Posterior cingulate gyrus (tissue), 11 donors: ENCODE measurements around the gene LSMEM2.
A peak's percentile ranks its signal among the peaks of the same experiment; 100 is the strongest.
"Not testable (repeated sequence)": the region's sequence is repeated elsewhere in the genome, so short reads cannot be mapped to it uniquely, and the experiment has no call there.

Experiments
- DNase-seq, 10 donors: peaks; one replicate each; pipeline versions ENCODE4 v3.0.0 to v3.0.0-alpha.2; 2020 to 2021; ENCODE audit warnings: mixed read lengths in 3 of 10
- intact Hi-C: fragments of 100-400 bp; cut with DNase I; formaldehyde crosslinking; loops from one replicate; pipeline ENCODE4 v1.15.1; 2023

LSMEM2 gene

DNA sequence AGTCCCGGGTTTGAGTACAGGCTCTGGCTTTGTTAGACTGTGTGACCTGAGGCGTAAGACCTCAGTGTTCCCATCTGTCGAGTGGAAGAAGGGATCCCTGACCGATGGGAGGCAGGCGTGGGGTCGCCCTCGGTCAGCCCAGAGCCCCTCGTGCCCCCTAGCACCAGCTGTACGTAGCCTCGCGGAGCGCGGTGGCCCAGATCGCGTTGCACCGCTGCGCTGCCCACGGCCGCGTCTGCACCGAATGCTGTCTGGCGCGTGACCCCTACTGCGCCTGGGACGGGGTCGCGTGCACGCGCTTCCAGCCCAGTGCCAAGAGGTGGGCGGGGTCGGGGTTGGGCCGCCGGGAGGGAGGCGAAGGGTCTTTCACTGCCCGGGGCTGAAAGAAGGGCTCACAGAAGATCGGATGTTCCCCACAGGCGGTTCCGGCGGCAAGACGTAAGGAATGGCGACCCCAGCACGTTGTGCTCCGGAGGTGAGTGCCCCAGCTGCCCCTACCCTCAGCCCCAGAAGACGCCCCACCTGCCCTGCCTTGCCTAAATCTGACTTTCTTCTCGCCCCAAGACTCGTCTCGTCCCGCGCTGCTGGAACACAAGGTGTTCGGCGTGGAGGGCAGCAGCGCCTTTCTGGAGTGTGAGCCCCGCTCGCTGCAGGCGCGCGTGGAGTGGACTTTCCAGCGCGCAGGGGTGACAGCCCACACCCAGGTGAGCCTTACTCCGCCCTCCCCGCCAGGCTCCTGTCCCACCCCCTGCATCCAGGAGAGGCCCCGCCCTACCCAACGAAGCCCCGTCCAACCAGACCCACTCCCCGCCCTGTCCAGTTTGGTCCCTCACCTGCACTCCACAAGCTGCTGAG lies 3.5 kb upstream of the LSMEM2 start:
- no peak for DNase-seq
- intact Hi-C loops = loop anchor here (10.0 kb wide), 1 partner anchor 49 kb away; the partner anchor contains the start of genes HYAL2 and TUSC2

DNA sequence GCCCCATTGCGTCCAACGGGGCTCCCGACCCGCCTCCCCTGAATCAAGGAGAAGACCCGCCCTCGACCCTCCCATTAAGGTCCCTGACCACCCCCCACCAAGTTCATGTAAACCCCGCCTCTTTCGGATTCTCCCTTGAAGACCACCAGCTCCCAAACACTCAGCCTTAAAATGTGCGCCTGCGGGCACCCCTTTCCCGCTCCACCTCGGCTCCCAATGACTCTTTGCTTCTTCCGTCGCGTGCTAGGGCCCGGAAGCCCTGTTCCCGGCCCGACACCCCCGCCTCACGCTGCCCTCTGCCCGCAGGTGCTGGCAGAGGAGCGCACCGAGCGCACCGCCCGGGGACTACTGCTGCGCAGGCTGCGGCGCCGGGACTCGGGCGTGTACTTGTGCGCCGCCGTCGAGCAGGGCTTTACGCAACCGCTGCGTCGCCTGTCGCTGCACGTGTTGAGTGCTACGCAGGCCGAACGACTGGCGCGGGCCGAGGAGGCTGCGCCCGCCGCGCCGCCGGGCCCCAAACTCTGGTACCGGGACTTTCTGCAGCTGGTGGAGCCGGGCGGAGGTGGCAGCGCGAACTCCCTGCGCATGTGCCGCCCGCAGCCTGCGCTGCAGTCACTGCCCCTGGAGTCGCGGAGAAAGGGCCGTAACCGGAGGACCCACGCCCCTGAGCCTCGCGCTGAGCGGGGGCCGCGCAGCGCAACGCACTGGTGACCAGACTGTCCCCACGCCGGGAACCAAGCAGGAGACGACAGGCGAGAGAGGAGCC lies 2.7 kb upstream of the LSMEM2 start:
- intact Hi-C loops = loop anchor here (10.0 kb wide), 1 partner anchor 49 kb away; the partner anchor contains the start of genes HYAL2 and TUSC2
- DNase-seq = no peak

DNA sequence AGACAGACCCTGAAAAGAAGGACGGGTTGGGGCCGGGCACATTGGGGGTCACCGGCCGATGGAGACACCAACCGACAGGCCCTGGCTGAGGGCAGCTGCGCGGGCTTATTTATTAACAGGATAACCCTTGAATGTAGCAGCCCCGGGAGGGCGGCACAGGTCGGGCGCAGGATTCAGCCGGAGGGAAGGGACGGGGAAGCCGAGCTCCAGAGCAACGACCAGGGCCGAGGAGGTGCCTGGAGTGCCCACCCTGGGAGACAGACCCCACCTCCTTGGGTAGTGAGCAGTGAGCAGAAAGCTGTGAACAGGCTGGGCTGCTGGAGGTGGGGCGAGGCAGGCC lies 2.2 kb upstream of the LSMEM2 start:
- DNase-seq = no peak

DNA sequence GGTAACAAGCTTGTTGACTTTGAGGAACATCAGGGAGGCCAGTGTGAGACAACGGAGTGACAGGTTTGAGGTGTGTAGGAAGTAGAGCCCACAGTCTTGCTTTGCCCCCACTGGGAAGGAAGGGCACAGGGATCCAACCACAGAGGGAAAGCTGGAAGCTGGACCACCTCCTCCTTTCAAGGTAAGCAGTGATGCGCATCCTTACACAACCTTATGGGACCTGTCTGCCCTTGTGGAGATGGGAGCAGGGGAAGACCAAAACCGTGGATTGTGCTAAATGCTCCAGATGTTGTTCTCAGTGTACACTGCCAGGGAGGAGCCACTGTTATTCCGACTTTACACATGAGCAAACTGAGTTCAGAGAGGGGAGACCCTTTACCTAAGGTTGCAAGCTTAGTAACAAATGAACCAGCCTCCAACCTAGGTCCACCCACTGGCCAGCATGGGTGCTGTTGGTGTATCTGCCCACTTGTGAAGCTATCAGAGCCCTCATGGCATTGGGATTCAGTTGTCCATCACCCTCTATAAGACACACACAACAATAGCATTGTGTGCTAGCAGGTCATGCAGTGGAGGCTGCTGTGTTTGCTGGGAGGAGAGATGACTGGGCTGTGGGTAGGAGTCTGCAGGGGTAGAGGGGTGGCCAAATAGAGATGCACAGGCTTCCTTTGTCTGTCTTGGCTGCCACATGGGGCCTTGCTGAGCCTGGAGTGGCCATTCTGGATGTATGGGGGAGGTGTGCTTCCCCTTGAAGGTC lies 586 bp upstream of the LSMEM2 start:
- intact Hi-C loops = loop anchor here (10.0 kb wide), 1 partner anchor 46 kb away; the partner anchor contains the start of genes HYAL2 and TUSC2
- DNase-seq = peak in 2 of 10 donors; percentile 27 to 92

More for the DNA sequence above, 2.2 kb upstream of the LSMEM2 start:
- intact Hi-C loops = loop anchor here (10.0 kb wide), 1 partner anchor 48 kb away; the partner anchor contains the start of genes HYAL2 and TUSC2

DNA sequence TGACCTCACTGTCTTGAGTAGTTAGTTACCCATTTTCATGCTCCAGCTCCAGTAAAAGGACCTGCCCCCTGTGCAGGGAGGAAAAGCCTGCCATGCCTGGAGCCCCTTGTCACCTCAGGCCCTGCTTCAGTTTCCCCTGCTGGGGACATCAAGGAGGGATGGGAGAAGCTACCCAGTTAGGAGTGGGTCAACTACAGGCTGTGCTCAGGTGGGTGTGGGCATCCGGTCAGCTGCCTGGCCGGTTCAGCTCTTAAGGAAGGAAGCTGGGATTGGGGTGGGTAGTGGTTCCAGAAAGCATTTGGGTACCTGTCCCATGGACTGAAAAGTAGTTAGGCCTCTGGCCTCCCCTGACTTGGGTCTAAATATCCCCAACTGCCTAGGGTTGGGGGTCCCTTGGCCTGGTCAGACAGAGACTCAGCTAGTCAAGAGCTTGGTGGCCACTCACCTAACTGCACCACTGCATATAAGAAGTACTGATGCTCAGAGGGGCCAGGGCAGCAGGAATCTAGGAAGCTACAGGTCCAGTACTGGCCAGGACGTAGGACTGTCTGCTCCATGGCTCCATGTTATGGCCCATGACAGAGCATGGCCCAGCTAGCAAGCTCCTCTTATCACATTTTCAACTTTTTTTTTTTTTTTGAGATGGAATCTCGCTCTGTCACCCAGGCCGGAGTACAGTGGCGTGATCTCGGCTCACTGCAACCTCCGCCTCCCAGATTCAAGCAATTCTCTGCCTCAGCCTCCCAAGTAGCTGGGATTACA lies 549 bp downstream of the LSMEM2 start:
- no peak for DNase-seq
- intact Hi-C loops = loop anchor here (10.0 kb wide), 1 partner anchor 45 kb away; the partner anchor contains the start of genes HYAL2 and TUSC2

DNA sequence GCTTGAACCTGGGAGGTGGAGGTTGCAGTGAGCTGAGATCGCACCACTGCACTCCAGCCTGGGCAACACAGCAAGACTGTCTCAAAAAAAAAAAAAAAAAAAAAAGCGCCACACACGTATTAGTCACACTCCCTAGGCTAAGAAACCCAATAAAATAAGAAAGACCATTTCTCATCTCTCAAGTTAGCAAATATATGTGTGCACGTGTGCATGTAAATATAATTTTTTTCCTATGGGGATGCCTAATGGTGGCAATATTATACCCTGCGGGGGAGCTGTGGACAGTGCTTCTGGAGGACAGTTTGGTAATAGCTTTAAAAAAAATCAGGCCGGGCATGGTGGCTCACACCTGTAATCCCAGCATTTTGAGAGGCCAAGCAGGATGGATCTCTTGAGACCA lies 5.2 kb downstream of the LSMEM2 start:
- intact Hi-C loops, DNase-seq: not testable (repeated sequence)

DNA sequence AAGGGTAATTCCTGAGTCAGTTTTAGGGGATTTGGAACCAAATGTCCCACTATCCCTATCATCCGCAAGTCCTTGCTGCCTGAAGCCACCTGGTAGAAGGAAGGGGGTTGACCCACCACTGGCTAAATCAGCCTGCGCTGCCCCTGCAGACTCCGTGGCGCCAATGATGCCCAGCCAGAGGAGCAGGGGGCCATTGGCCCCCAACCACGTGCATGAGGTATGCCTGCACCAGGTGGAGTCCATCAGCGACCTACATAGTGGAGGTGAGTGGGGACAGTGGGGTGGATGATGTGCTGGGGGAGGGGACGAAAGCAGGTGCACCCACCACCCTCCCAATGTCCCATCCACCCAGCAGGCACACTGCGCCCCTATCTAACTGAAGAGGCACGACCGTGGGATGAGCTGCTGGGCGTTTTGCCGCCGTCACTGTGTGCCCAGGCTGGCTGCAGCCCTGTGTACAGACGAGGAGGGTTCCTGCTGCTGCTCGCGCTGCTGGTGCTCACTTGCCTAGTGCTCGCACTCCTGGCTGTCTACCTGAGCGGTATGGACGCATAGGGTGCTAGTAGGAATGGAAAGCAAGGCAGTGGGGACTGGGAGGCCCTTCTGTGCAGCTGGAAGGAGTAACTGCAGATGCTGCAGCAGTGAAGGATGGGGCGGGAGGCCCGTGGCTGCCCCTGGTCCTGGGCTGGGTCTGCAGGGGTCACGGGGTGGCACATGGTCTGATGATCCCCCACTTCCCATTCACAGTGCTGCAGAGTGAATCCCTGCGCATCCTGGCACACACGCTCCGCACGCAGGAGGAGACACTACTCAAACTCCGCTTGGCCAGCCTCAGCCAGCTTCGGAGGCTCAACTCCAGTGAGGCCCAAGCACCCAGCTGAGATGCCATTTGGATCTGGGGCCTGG lies 7.7 kb downstream of the LSMEM2 start:
- intact Hi-C loops = no loop called here
- no peak for DNase-seq

DNA sequence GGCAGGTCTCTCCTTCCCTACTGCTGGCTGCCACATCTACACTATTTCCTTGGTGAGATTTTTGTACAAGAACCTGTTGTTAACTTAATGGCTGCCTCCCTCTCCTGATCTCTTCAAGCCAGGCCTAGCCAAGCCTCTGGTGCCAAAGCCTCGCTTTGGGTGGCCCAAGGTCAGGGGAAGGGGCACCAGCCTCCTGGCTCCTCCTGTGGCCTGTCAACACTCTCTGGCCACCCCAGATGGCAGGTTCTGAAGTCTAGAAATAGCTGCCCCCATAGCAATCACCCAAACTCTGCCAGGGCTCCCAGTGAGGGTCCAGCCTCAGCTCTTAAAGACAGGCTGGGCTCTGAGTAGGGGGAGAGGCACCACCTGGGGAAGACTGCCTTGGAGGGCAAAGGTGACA lies 8.4 kb downstream of the LSMEM2 start:
- no peak for DNase-seq
- intact Hi-C loops = no loop called here

DNA sequence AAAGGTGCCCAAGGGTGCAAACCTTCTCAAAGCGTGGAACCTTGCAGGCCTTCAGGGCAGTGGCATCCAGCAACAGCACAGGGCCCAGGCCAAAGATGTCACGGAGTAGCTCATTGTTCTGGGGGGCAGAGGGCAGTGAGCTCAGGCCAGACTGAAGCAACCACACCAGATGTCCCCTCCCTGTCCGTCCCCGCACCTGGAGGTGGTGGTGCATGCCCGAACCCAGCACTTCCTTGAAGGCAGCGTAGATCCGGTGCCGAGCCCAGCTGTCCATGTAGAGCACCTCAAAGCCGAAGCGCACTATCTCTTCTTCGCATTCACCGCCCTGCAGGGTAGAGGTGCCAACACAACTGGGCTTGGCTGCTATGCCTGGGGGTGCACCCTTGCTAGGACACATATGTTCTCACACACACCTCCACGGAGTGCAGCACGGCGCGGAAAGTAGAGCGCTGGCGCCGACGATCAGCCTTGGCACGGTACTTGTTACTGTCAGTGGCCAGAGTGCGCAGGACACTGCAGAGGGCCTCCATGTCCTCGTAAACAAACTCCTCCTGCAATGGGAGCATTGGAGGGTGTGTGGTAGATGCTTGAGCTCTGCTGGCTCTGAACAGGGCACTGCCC lies 9.6 kb downstream of the LSMEM2 start:
- intact Hi-C loops = no loop called here
- no peak for DNase-seq

DNA sequence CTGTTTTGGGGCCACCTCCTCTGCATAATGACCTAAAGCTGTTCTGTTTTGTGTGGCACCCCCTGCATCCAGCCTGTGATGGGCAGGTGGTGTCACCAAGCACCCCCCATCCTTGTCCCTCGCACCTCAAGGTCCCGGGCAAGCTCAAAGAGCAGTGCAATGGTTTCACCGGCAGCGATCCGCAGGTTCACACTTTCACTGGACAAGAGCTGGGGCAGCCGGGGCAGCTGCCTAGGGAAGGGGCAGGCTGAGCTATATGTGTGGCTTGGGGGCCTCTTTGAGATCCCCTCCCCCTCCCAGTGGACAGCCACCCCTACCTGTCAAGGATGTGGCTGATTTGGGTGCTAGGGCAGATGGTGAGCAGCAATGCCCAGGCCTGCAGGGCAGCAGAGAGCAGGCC lies 10.2 kb downstream of the LSMEM2 start:
- no peak for DNase-seq
- intact Hi-C loops = no loop called here

DNA sequence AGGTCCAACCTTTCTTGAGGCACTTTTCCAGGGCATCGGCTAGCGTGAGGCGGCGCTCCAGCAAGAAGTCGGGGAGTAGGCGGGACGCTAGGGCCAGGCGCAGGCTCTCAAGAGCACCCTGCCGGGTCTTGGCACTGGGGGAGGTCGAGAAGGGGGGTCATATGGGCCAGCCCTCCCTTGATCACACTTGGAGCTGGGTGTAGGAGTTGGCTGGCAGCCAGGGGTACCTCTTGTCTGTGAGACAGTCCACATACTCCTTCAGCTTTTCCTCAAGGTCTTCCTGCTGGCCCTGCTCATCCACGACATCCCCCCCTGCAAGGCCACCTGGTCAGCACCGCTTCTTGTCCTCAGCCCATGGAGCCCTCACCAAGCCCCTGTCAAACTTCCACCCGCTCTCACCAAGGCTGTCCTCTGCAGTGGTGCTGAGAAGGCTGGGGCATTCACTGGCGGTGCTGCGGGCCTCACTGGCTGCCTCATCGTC lies 11.3 kb downstream of the LSMEM2 start:
- DNase-seq = no peak

DNA sequence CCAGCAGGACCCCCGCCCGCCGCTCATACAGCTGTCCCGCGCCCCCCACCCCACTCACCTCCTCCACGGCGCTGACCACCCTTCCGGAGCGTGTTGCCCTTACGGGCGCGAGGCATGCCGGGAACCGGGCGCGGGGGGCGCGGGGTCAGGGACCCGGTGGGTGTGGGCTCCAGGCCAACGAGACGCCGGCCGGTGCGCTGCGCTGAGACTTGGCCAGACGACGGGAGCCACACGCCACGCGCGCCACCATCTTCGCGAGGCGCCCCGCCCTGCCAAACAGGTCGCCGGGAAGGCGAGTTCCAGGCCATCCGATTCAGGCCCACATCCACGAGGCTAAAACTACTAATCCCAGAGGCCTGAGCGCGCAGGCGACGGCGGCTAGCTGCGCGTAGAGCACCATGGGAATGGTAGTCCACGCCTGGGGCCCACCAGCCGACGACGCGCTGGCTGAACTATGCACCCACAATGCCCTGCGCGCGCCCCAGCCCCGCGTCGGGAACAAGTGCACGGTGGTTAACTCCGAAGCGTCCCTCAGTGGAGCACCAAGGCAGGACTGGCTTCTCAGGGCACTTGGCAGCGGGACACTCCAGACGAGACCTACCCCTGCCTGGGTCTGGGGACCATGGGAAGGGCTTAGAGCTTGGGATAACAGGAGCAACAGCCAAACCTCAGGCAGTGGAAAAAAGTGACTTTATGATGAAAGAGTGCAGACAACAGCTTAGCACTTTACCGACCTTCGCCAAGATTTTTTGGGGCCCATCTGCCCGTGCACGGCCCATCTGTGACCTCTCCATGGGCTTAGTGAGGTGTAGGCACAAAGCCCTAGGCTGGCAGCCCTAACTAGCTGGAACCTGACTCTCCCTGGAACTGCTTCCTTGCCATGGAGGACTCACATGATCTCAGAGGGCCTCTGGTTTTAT lies 13.5 kb downstream of the LSMEM2 start, which contains the start of gene IFRD2:
Gene IFRD2, minus strand, starts transcription at position 271 of the 920 bp plus-strand sequence. Its CDS starts 155 bp downstream, at position 116.
- intact Hi-C loops = no loop called here
- DNase-seq = peak; percentile 95 to 100 (median 98)

More for the DNA sequence above, 11.3 kb downstream of the LSMEM2 start:
- intact Hi-C loops = no loop called here

DNA sequence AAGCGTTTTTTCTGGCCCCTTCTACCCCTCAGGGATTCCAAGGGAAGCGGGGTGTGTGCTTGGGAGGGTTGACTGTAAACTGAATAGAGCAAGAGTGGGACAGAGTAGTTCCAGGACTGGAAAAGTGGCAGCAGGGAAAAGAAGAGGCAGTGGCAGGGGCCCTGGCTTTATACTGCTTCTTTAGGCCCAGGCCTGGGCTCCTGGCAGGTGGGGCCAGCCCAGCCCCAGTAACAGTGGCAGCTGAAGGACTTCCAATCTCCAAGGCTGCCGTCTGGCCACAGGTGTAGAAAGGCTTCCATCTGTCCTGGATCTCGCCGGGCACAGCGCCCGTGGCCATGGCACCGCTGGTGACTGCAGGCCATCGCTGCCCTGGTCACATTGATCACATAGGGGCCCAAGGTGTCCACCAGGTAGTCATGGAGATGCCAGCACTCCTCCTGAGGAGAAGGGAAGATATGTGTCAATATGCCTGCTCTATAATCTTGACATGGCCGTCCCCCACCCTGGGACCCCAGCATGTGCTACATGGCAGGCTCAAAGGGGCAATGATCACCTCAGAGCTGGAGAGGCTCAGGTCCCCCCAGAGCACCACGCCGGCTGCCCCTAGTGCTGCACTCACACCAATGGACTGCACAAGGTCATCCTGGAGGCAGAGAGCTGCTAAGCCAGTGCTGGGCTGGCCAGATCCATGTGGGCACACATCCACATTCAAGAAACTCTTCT lies 14.4 kb downstream of the LSMEM2 start:
- DNase-seq = no peak
- intact Hi-C loops = no loop called here

DNA sequence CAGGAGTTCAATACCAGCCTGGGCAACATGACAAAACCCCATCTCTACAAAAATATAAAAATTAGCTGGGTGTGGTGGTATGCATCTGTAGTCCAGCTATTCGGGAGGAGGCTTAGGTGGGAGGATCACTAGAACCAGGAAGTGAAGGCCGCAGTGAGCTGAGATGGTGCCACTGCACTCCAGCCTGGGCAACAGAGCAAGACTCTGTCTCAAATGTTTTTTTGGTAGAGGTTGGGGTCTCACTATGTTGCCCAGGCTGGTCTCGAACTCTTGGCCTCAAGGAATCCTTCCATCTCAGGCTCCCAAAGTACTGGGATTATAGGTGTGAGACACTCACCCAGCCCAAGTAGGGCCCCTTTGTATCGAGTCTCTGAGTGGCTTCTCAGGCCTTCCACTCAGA lies 15.2 kb downstream of the LSMEM2 start:
- intact Hi-C loops = no loop called here

DNA sequence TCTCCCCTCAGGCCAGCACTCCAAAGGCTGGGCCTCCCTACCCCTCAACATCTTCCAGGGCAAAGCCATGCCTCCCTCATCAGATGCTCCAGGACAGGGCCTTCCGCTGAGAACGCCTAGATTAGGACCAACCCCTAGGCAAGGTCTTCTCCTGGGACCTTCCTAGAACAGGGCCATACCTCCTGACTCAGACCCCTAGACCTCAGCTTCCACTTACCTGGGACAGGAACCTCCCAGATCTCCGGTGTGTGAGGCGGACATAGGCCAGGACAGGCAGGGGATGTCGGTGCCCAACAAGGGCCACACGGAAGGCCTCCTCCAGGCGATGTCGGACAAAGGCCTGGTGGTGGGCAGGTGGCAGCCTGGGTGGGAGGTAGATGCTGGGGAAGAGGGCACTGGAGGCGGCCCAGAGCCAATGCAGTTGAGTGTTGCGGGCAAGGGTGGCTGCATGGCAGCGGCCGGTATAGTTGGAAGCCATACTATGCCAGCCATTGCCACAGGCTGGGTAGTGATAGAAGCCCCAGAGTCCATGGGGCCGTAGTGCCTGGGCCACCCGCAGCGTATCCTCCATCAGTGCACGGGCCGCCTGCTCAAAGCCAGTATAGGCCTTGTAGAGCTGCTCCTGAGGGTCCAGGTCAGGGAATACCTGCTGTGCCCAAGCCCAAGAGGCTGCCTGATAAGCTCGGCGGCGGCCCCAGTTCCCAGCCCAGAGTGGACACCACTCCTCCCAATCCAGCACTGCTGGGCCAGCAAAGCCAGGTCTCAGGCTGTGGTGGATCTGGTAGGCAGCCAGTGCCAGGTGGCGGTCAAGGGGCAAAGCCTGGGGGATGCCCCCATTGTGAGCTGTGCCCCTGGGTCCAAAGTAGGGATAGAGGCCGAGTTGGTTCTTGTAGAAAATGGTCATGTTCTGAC lies 15.9 kb downstream of the LSMEM2 start:
- intact Hi-C loops = no loop called here
- DNase-seq = no peak

More for the DNA sequence above, 15.2 kb downstream of the LSMEM2 start:
- no peak for DNase-seq
